HG03520 (cell line): ENCODE measurements around the gene GDPD5.
"Not testable (repeated sequence)": the region's sequence is repeated elsewhere in the genome, so short reads cannot be mapped to it uniquely, and the experiment has no call there.

ENCODE experiments used
- ATAC-seq: cut with Tn5 transposase; IDR thresholded peaks from one replicate; pipeline ENCODE4 v1.9.1; 2021; ENCODE audit warnings: mild to moderate bottlenecking, moderate library complexity; ENCODE audit not compliant: unreplicated experiment

Gene GDPD5

GRCh38 chr11:75431533-75432525 lies 93.9 kb downstream of the GDPD5 start:
- ATAC-seq: no peak

- ATAC-seq: no peak
These were observed 94.8 kb downstream of the GDPD5 start for GRCh38 chr11:75430714-75431532.

GRCh38 chr11:75429902-75430713 lies 95.6 kb downstream of the GDPD5 start:
- no peak for ATAC-seq

- no peak for ATAC-seq
These were observed 96.2 kb downstream of the GDPD5 start for GRCh38 chr11:75429641-75429901.

DNA sequence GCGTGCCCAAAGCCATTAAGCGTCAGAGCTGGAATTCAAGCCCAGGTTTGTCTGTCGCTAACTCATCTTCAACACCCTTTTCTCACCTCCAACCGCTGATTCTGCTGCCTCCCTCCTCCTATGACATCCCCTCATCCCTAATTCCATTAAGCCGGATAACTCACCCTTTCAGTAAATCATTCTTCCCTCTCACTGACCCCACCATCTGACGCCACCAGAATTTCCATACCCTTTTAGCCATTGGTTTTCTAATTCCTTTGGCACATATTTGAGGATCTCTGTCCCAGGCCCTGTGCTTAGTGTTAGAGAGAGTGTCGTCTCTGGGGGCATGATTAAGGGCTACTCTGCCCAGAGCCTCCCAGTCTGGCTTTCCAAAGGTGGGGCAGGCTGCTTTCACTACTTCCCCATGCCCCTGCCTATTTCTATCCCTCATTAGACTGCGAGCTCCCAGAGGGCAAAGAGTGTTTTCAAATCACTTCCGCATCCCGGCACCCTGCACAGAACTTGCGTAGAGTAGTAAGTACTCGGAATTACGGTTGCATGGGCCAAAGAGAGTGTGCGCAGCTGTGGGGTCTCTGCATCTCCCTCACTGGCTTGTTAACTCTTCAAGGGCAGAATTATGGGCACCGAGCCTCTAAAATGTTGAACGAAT lies 96.6 kb downstream of the GDPD5 start:
- ATAC-seq: no peak

- ATAC-seq: peak; percentile 42
These were observed 97.4 kb downstream of the GDPD5 start for GRCh38 chr11:75428281-75428724.

GRCh38 chr11:75427181-75427580 lies 98.6 kb downstream of the GDPD5 start:
- no peak for ATAC-seq

DNA sequence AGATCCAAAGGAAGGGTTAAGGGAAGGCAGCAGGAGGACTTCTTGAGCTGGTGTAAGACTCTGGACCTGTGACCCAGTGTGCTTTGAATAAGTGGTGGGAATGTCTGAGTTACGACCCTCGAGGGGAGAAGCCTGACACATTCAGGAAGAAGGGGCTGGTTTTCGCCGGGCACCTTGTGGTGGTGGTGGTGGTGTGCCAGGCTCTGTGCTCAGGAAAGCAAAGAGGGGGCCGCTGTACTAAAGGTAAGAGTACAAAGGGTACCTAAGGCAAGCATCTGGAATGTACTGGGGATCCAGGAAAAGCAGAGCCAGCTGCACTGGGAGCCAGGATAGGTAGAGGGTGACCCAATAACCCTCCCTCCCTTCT lies 99.0 kb downstream of the GDPD5 start:
- ATAC-seq: no peak

GRCh38 chr11:75425422-75425821 lies 100.3 kb downstream of the GDPD5 start:
- ATAC-seq: no peak

- no peak for ATAC-seq
These were observed 101.3 kb downstream of the GDPD5 start for GRCh38 chr11:75424396-75424795.

- ATAC-seq: no peak
These were observed 102.0 kb downstream of the GDPD5 start for GRCh38 chr11:75423721-75424120.

- no peak for ATAC-seq
These were observed 103.2 kb downstream of the GDPD5 start for GRCh38 chr11:75422248-75423231.

GRCh38 chr11:75421902-75422247 lies 103.9 kb downstream of the GDPD5 start:
- ATAC-seq: no peak

DNA sequence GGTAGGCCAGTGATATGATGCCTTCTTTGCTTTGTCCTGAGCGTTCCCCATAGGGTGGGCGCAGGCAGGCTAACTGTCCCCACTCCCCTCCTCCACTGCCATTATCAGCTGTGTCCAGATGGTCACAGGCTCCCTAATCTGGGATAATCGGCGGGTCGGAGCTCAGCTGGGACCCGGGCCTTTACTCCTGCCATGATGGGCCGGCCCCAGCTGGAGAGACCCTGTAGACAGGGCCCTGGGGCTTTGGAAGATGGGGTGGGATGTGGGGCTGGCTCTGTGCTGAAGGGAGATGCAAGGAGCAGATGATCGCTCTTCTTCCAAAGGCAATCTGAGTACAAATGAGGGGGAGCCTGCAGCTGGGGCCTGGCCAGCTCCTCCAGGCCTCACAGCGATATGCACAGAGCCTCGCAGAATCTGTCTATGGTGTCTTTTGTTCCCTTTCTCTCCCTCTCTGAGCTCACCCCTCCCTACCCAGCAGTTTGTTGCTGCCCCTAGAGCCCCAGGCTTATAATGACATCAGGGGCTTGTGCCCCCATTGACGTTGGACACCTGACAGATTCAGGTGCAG lies 104.6 kb downstream of the GDPD5 start:
- no peak for ATAC-seq

GRCh38 chr11:75420224-75421034 lies 105.3 kb downstream of the GDPD5 start:
- no peak for ATAC-seq

GRCh38 chr11:75413864-75414263 lies 111.9 kb downstream of the GDPD5 start:
- no peak for ATAC-seq

GRCh38 chr11:75413146-75413545 lies 112.6 kb downstream of the GDPD5 start:
- not testable (repeated sequence) for ATAC-seq

GRCh38 chr11:75409971-75410370 lies 115.8 kb downstream of the GDPD5 start:
- not testable (repeated sequence) for ATAC-seq

DNA sequence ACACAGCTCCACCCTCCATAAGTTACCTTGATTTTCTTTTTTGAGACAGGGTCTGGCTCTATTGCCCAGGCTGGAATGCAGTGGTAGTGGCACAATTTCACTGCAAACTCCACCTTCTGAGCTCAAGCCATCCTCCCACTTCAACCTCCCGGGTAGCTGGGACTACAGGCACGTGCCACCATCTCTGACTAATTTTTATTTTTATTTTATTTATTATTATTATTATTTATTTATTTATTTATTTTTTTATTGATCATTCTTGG lies 116.9 kb downstream of the GDPD5 start:
- no peak for ATAC-seq
